ENCODE results near the gene TPSG1. TPM values are rescaled to one million over a fixed set of nuclear protein-coding genes. Genes with fewer than 3 reads are reported as not detected.
"Not testable (repeated sequence)": the region's sequence is repeated elsewhere in the genome, so short reads cannot be mapped to it uniquely, and the experiment has no call there.

Gene TPSG1
- total RNA-seq, 1 experiment from 2014 or later: not detected

- WGBS (ENCODE audit: extremely low coverage, insufficient read length, low lambda C conversion rate): no CpG with 5 or more reads among the region's 47 CpGs
- H4K20me1 ChIP-seq (ENCODE audit: control insufficient read depth, insufficient read depth, insufficient read length); H3K9me3 ChIP-seq (ENCODE audit: control insufficient read depth, low read depth, low read length); H2AK5ac ChIP-seq (ENCODE audit: insufficient read length, low read length); H3K4ac ChIP-seq (ENCODE audit: low read depth, low read length); H2BK12ac ChIP-seq (ENCODE audit: insufficient read length, low read depth, low read length); H3K18ac ChIP-seq (ENCODE audit: insufficient read length, low read depth, low read length); H3K27ac ChIP-seq (ENCODE audit: insufficient read length, low read depth, low read length); H3K79me2 ChIP-seq (ENCODE audit: insufficient read depth, low read length); H3K4me1 ChIP-seq (ENCODE audit: insufficient read depth, low read length); H4K91ac ChIP-seq (ENCODE audit: insufficient read length, low read depth, low read length); H3K23me2 ChIP-seq (ENCODE audit: insufficient read length, low read depth, low read length, poor library complexity, severe bottlenecking); H3K9me3 Mint-ChIP-seq; H2BK120ac ChIP-seq (ENCODE audit: low read depth, low read length, poor library complexity, severe bottlenecking); H3T11ph ChIP-seq (ENCODE audit: low read length); H3K4me1 Mint-ChIP-seq; H3K79me1 ChIP-seq (ENCODE audit: insufficient read depth, low read depth, low read length, poor library complexity, severe bottlenecking); H3K4me3 Mint-ChIP-seq; H2BK20ac ChIP-seq (ENCODE audit: low read depth, low read length, poor library complexity, severe bottlenecking); H3K56ac ChIP-seq (ENCODE audit: insufficient read length, low read depth, low read length); H3K36me3 Mint-ChIP-seq (ENCODE audit: insufficient read depth in 1 of 3, low read depth in 3 of 3); H2BK5ac ChIP-seq (ENCODE audit: insufficient read length, low read length); DNase-seq; H3K9ac ChIP-seq (ENCODE audit: extremely low read depth, insufficient read length, low read length); H4K5ac ChIP-seq (ENCODE audit: insufficient read length, low read depth, low read length); H3K27me3 ChIP-seq (ENCODE audit: insufficient read depth, low read length); H3K14ac ChIP-seq (ENCODE audit: insufficient read depth, low read length); H3K23ac ChIP-seq (ENCODE audit: insufficient read length, low read depth, low read length); H2BK15ac ChIP-seq (ENCODE audit: low read depth, low read length); H2AFZ ChIP-seq (ENCODE audit: low read length); H3K4me2 ChIP-seq (ENCODE audit: insufficient read depth, insufficient read length, low read length); H4K8ac ChIP-seq (replicated peaks; ENCODE audit: insufficient read length, low read depth, low read length); H3K27ac Mint-ChIP-seq: not testable (repeated sequence)
- peaks cover 21% of the 10 kb centered on the region for H3K27me3 Mint-ChIP-seq (ENCODE audit: low read depth)
Observed at GRCh38 chr16:1253701-1254364, 28.8 kb upstream of the TPSG1 start.

GRCh38 chr16:1249031-1249755 is 24.1 kb upstream of the TPSG1 start:
- H3K79me1 ChIP-seq (ENCODE audit: insufficient read depth, low read depth, low read length, poor library complexity, severe bottlenecking); H3T11ph ChIP-seq (ENCODE audit: low read length); H2BK20ac ChIP-seq (ENCODE audit: low read depth, low read length, poor library complexity, severe bottlenecking); H3K56ac ChIP-seq (ENCODE audit: insufficient read length, low read depth, low read length); H2BK120ac ChIP-seq (ENCODE audit: low read depth, low read length, poor library complexity, severe bottlenecking); H3K79me2 ChIP-seq (ENCODE audit: insufficient read depth, low read length); DNase-seq; H3K27ac ChIP-seq (ENCODE audit: insufficient read length, low read depth, low read length); H3K36me3 Mint-ChIP-seq (ENCODE audit: insufficient read depth in 1 of 3, low read depth in 3 of 3); H3K9me3 Mint-ChIP-seq; H3K4me1 ChIP-seq (ENCODE audit: insufficient read depth, low read length); H3K23ac ChIP-seq (ENCODE audit: insufficient read length, low read depth, low read length); H3K9me3 ChIP-seq (ENCODE audit: control insufficient read depth, low read depth, low read length); H4K5ac ChIP-seq (ENCODE audit: insufficient read length, low read depth, low read length); H4K20me1 ChIP-seq (ENCODE audit: control insufficient read depth, insufficient read depth, insufficient read length); H4K91ac ChIP-seq (ENCODE audit: insufficient read length, low read depth, low read length); H3K4me2 ChIP-seq (ENCODE audit: insufficient read depth, insufficient read length, low read length); H3K23me2 ChIP-seq (ENCODE audit: insufficient read length, low read depth, low read length, poor library complexity, severe bottlenecking); H2AFZ ChIP-seq (ENCODE audit: low read length); H2BK15ac ChIP-seq (ENCODE audit: low read depth, low read length); H3K4me1 Mint-ChIP-seq; H3K4me3 Mint-ChIP-seq; H4K8ac ChIP-seq (replicated peaks; ENCODE audit: insufficient read length, low read depth, low read length); H3K18ac ChIP-seq (ENCODE audit: insufficient read length, low read depth, low read length); H2BK12ac ChIP-seq (ENCODE audit: insufficient read length, low read depth, low read length); H3K27ac Mint-ChIP-seq; H3K14ac ChIP-seq (ENCODE audit: insufficient read depth, low read length); H2AK5ac ChIP-seq (ENCODE audit: insufficient read length, low read length); H3K27me3 ChIP-seq (ENCODE audit: insufficient read depth, low read length); H3K9ac ChIP-seq (ENCODE audit: extremely low read depth, insufficient read length, low read length); H3K4ac ChIP-seq (ENCODE audit: low read depth, low read length); H2BK5ac ChIP-seq (ENCODE audit: insufficient read length, low read length): not testable (repeated sequence)
- WGBS (ENCODE audit: extremely low coverage, insufficient read length, low lambda C conversion rate): no CpG with 5 or more reads among the region's 43 CpGs
- H3K27me3 Mint-ChIP-seq (ENCODE audit: low read depth): peaks cover 48% of the 10 kb centered on the region

All from H9 (cell line).